Nephron (organoid): ENCODE measurements around the gene CDKAL1.

Source experiments
- H3K27ac Mint-ChIP-seq, 3 experiments: 2 replicates each; pipeline ENCODE4 v1.8.0; 2020; ENCODE audit warnings: mixed read lengths in 3 of 3, mild to moderate bottlenecking in 2 of 3, moderate library complexity in 1 of 3
- H3K27me3 Mint-ChIP-seq: 2 replicates; pipeline ENCODE4 v1.8.0; 2021; ENCODE audit warnings: low read depth, mild to moderate bottlenecking, moderate library complexity, mixed read lengths
- H3K36me3 Mint-ChIP-seq: 2 replicates; pipeline ENCODE4 v1.8.0; 2020; ENCODE audit warnings: low read depth, mixed read lengths
- H3K4me1 Mint-ChIP-seq: 2 replicates; pipeline ENCODE4 v1.8.0; 2020; ENCODE audit warnings: mixed read lengths
- H3K4me3 Mint-ChIP-seq, 3 experiments: 2 replicates each; pipeline ENCODE4 v1.8.0; 2020; ENCODE audit warnings: mild to moderate bottlenecking in 3 of 3, mixed read lengths in 3 of 3, moderate library complexity in 2 of 3
- H3K9me3 Mint-ChIP-seq: 2 replicates; pipeline ENCODE4 v1.8.0; 2020; ENCODE audit warnings: mixed read lengths
- CTCF ChIP-seq, 3 experiments: fragments of 200-600 bp; sonication (generic); IDR thresholded peaks; one replicate each; pipeline ENCODE4 v1.5.0; 2021; ENCODE audit warnings: antibody characterized with exemption in 3 of 3; ENCODE audit not compliant: unreplicated experiment in 3 of 3

Gene CDKAL1

GRCh38 chr6:21158873-21159272, 624.6 kb downstream of the CDKAL1 start:
- H3K36me3 Mint-ChIP-seq, result no peaks in the 10 kb centered on the region
- no peaks in the 10 kb centered on the region for H3K27me3 Mint-ChIP-seq
- H3K27ac Mint-ChIP-seq, result no peak overlapping the region
- H3K9me3 Mint-ChIP-seq, result no peaks in the 10 kb centered on the region
- TF ChIP-seq CTCF (IDR thresholded peaks at IDR 0.05; ENCODE audit: unreplicated experiment in 3 of 3), result no peak
- no peak overlapping the region for H3K4me3 Mint-ChIP-seq
- peaks cover 15% of the 10 kb centered on the region for H3K4me1 Mint-ChIP-seq

- Mint-ChIP-seq H3K27ac (no peak overlapping the region), H3K4me3 (no peak overlapping the region), H3K27me3 (no peaks in the 10 kb centered on the region), H3K36me3 (no peaks in the 10 kb centered on the region), H3K9me3 (no peaks in the 10 kb centered on the region), H3K4me1 (peaks cover 15% of the 10 kb centered on the region)
- no peak for TF ChIP-seq CTCF (IDR thresholded peaks at IDR 0.05; ENCODE audit: unreplicated experiment in 3 of 3)
Observed at GRCh38 chr6:21159465-21159864, 625.2 kb downstream of the CDKAL1 start.

- H3K4me1 Mint-ChIP-seq, result peaks cover 15% of the 10 kb centered on the region
- H3K4me3 Mint-ChIP-seq, result no peak overlapping the region
- H3K27me3 Mint-ChIP-seq, result no peaks in the 10 kb centered on the region
- no peaks in the 10 kb centered on the region for H3K9me3 Mint-ChIP-seq
- H3K27ac Mint-ChIP-seq, result peak overlapping the region in 1 of 3 experiments; percentile 40
- TF ChIP-seq CTCF (IDR thresholded peaks at IDR 0.05; ENCODE audit: unreplicated experiment in 3 of 3), result no peak
- H3K36me3 Mint-ChIP-seq, result no peaks in the 10 kb centered on the region
Observed at GRCh38 chr6:21161707-21162106, 627.5 kb downstream of the CDKAL1 start.

GRCh38 chr6:21163110-21163837, 629.0 kb downstream of the CDKAL1 start:
- Mint-ChIP-seq H3K4me3 (no peak overlapping the region), H3K36me3 (no peaks in the 10 kb centered on the region), H3K27me3 (no peaks in the 10 kb centered on the region), H3K4me1 (peaks cover 8% of the 10 kb centered on the region), H3K27ac (no peak overlapping the region), H3K9me3 (no peaks in the 10 kb centered on the region)
- no peak for TF ChIP-seq CTCF (IDR thresholded peaks at IDR 0.05; ENCODE audit: unreplicated experiment in 3 of 3)

GRCh38 chr6:21163838-21164180, 629.6 kb downstream of the CDKAL1 start:
- no peak overlapping the region for H3K27ac Mint-ChIP-seq
- peaks cover 6% of the 10 kb centered on the region for H3K4me1 Mint-ChIP-seq
- H3K9me3 Mint-ChIP-seq, result no peaks in the 10 kb centered on the region
- TF ChIP-seq CTCF (IDR thresholded peaks at IDR 0.05; ENCODE audit: unreplicated experiment in 3 of 3), result no peak
- no peak overlapping the region for H3K4me3 Mint-ChIP-seq
- no peaks in the 10 kb centered on the region for H3K27me3 Mint-ChIP-seq
- no peaks in the 10 kb centered on the region for H3K36me3 Mint-ChIP-seq

GRCh38 chr6:21164768-21165326, 630.6 kb downstream of the CDKAL1 start:
- H3K9me3 Mint-ChIP-seq, result no peaks in the 10 kb centered on the region
- no peak overlapping the region for H3K27ac Mint-ChIP-seq
- no peaks in the 10 kb centered on the region for H3K27me3 Mint-ChIP-seq
- no peaks in the 10 kb centered on the region for H3K36me3 Mint-ChIP-seq
- peaks cover 6% of the 10 kb centered on the region for H3K4me1 Mint-ChIP-seq
- no peak overlapping the region for H3K4me3 Mint-ChIP-seq
- TF ChIP-seq CTCF (IDR thresholded peaks at IDR 0.05; ENCODE audit: unreplicated experiment in 3 of 3), result no peak
